Rectal smooth muscle tissue (tissue), 1 donor: Measurements from ENCODE around the gene BRPF3.

Experiments
- H3K27ac ChIP-seq: one replicate; pipeline ENCODE4 v1.7.0; 2013; ENCODE audit warnings: low read depth, low read length, inconsistent platforms
- H3K27me3 ChIP-seq: one replicate; pipeline ENCODE4 v1.7.0; 2013; ENCODE audit warnings: low read length; ENCODE audit not compliant: control insufficient read depth, insufficient read depth
- H3K36me3 ChIP-seq: one replicate; pipeline ENCODE4 v1.7.0; 2013; ENCODE audit warnings: low read length; ENCODE audit not compliant: control insufficient read depth, insufficient read depth
- H3K4me1 ChIP-seq: one replicate; pipeline ENCODE4 v1.7.0; 2013; ENCODE audit warnings: low read length; ENCODE audit not compliant: control insufficient read depth, insufficient read depth
- H3K4me3 ChIP-seq: one replicate; pipeline ENCODE4 v1.7.0; 2013; ENCODE audit warnings: low read length
- H3K9ac ChIP-seq: one replicate; pipeline ENCODE4 v1.7.0; 2013; ENCODE audit warnings: low read length

Gene BRPF3

GRCh38 chr6:36196113-36196879 is at the start of gene BRPF3:
Gene BRPF3, plus strand, starts transcription at chr6:36196744. Its CDS starts 3,579 bp downstream, at chr6:36200323.
- no peaks in the 10 kb centered on the region for H3K27me3 ChIP-seq
- peaks cover 10% of the 10 kb centered on the region for H3K36me3 ChIP-seq
- peak within 1 kb of the TSS; percentile 87 for H3K9ac ChIP-seq
- peak within 1 kb of the TSS; percentile 85 for H3K4me3 ChIP-seq
- peaks cover 7% of the 10 kb centered on the region for H3K4me1 ChIP-seq
- H3K27ac ChIP-seq: peak within 1 kb of the TSS; percentile 93

GRCh38 chr6:36147294-36147693 is 49.2 kb upstream of the BRPF3 start:
- Histone ChIP-seq H3K4me3 (no peak overlapping the region), H3K9ac (no peak overlapping the region)

GRCh38 chr6:36149476-36149875 is 47.1 kb upstream of the BRPF3 start:
- Histone ChIP-seq H3K27ac (no peak overlapping the region), H3K4me3 (no peak overlapping the region), H3K27me3 (no peaks in the 10 kb centered on the region), H3K36me3 (no peaks in the 10 kb centered on the region), H3K4me1 (no peaks in the 10 kb centered on the region), H3K9ac (no peak overlapping the region)

More at GRCh38 chr6:36147294-36147693, 49.2 kb upstream of the BRPF3 start:
- H3K36me3 ChIP-seq: no peaks in the 10 kb centered on the region
- no peak overlapping the region for H3K27ac ChIP-seq
- H3K27me3 ChIP-seq: no peaks in the 10 kb centered on the region
- no peaks in the 10 kb centered on the region for H3K4me1 ChIP-seq

- Histone ChIP-seq H3K36me3 (no peaks in the 10 kb centered on the region), H3K9ac (no peak overlapping the region), H3K4me1 (no peaks in the 10 kb centered on the region), H3K27ac (no peak overlapping the region), H3K27me3 (no peaks in the 10 kb centered on the region), H3K4me3 (no peak overlapping the region)
Measured at GRCh38 chr6:36150283-36150682, 46.3 kb upstream of the BRPF3 start.

GRCh38 chr6:36154286-36154685 is 42.3 kb upstream of the BRPF3 start:
- no peaks in the 10 kb centered on the region for H3K27me3 ChIP-seq
- H3K27ac ChIP-seq: no peak overlapping the region
- H3K9ac ChIP-seq: no peak overlapping the region
- H3K36me3 ChIP-seq: no peaks in the 10 kb centered on the region
- no peak overlapping the region for H3K4me3 ChIP-seq
- no peaks in the 10 kb centered on the region for H3K4me1 ChIP-seq

- Histone ChIP-seq H3K4me1 (no peaks in the 10 kb centered on the region), H3K4me3 (no peak overlapping the region), H3K9ac (no peak overlapping the region), H3K27me3 (no peaks in the 10 kb centered on the region), H3K36me3 (no peaks in the 10 kb centered on the region), H3K27ac (no peak overlapping the region)
Measured at GRCh38 chr6:36155662-36156061, 40.9 kb upstream of the BRPF3 start.

- Histone ChIP-seq H3K27me3 (no peaks in the 10 kb centered on the region), H3K9ac (no peak overlapping the region), H3K4me1 (no peaks in the 10 kb centered on the region), H3K27ac (no peak overlapping the region), H3K36me3 (no peaks in the 10 kb centered on the region), H3K4me3 (no peak overlapping the region)
Measured at GRCh38 chr6:36160147-36160760, 36.3 kb upstream of the BRPF3 start.

GRCh38 chr6:36169023-36170007 is 27.2 kb upstream of the BRPF3 start:
- Histone ChIP-seq H3K27me3 (no peaks in the 10 kb centered on the region), H3K36me3 (no peaks in the 10 kb centered on the region), H3K4me3 (no peak overlapping the region), H3K4me1 (no peaks in the 10 kb centered on the region), H3K9ac (no peak overlapping the region), H3K27ac (no peak overlapping the region)

- Histone ChIP-seq H3K27me3 (no peaks in the 10 kb centered on the region), H3K4me1 (no peaks in the 10 kb centered on the region), H3K4me3 (no peak overlapping the region), H3K9ac (no peak overlapping the region), H3K27ac (no peak overlapping the region), H3K36me3 (no peaks in the 10 kb centered on the region)
Measured at GRCh38 chr6:36170704-36171103, 25.8 kb upstream of the BRPF3 start.

- Histone ChIP-seq H3K9ac (no peak overlapping the region), H3K4me3 (no peak overlapping the region), H3K4me1 (no peaks in the 10 kb centered on the region), H3K27ac (no peak overlapping the region), H3K36me3 (no peaks in the 10 kb centered on the region), H3K27me3 (no peaks in the 10 kb centered on the region)
Measured at GRCh38 chr6:36171573-36171972, 25.0 kb upstream of the BRPF3 start.

GRCh38 chr6:36177166-36177565 is 19.4 kb upstream of the BRPF3 start:
- H3K27ac ChIP-seq: no peak overlapping the region
- no peaks in the 10 kb centered on the region for H3K27me3 ChIP-seq

GRCh38 chr6:36178544-36178943 is 18.0 kb upstream of the BRPF3 start:
- Histone ChIP-seq H3K36me3 (no peaks in the 10 kb centered on the region), H3K4me3 (no peak overlapping the region), H3K27me3 (no peaks in the 10 kb centered on the region), H3K9ac (no peak overlapping the region), H3K27ac (no peak overlapping the region), H3K4me1 (no peaks in the 10 kb centered on the region)

More at GRCh38 chr6:36177166-36177565, 19.4 kb upstream of the BRPF3 start:
- Histone ChIP-seq H3K4me1 (no peaks in the 10 kb centered on the region), H3K36me3 (no peaks in the 10 kb centered on the region), H3K4me3 (no peak overlapping the region), H3K9ac (no peak overlapping the region)
